Measurements from ENCODE around the gene TARBP1. TPM values are rescaled to one million over a fixed set of nuclear protein-coding genes. Genes with fewer than 3 reads are reported as not detected.

Gene TARBP1
- total RNA-seq, 4 donors from 2014 or later = 0.88 to 79.8 (median 21.2) TPM

- Histone ChIP-seq H3K4me1 (no peaks in the 10 kb centered on the region), H3K9me3 (no peaks in the 10 kb centered on the region), H3K4me3 (no peak overlapping the region), H3K27ac (no peak overlapping the region), H3K27me3 (no peaks in the 10 kb centered on the region), H3K36me3 (no peaks in the 10 kb centered on the region)
- intact Hi-C loops (cut with DNase I; ENCODE audit: low total_unique reads) = no loop called here
- DNase-seq = no peak
- TF ChIP-seq POLR2A (IDR thresholded peaks at IDR 0.05) = no peak
- TF ChIP-seq CTCF (IDR thresholded peaks at IDR 0.05) = no peak
These were observed 48.3 kb downstream of the TARBP1 start for GRCh38 chr1:234430691-234431090.

GRCh38 chr1:234429434-234429806 lies 49.6 kb downstream of the TARBP1 start:
- intact Hi-C loops (cut with DNase I; ENCODE audit: low total_unique reads) = no loop called here
- H3K36me3 ChIP-seq = no peaks in the 10 kb centered on the region
- DNase-seq = no peak
- no peak overlapping the region for H3K4me3 ChIP-seq
- no peaks in the 10 kb centered on the region for H3K4me1 ChIP-seq
- H3K9me3 ChIP-seq = no peaks in the 10 kb centered on the region
- TF ChIP-seq CTCF (IDR thresholded peaks at IDR 0.05) (no peak), POLR2A (IDR thresholded peaks at IDR 0.05) (no peak)
- no peaks in the 10 kb centered on the region for H3K27me3 ChIP-seq
- H3K27ac ChIP-seq = no peak overlapping the region

- no peak overlapping the region for H3K27ac ChIP-seq
- no peaks in the 10 kb centered on the region for H3K9me3 ChIP-seq
- TF ChIP-seq CTCF (IDR thresholded peaks at IDR 0.05) = no peak
- no peak for TF ChIP-seq POLR2A (IDR thresholded peaks at IDR 0.05)
- H3K4me3 ChIP-seq = no peak overlapping the region
- no peaks in the 10 kb centered on the region for H3K36me3 ChIP-seq
- no peaks in the 10 kb centered on the region for H3K4me1 ChIP-seq
- no peaks in the 10 kb centered on the region for H3K27me3 ChIP-seq
- intact Hi-C loops (cut with DNase I; ENCODE audit: low total_unique reads) = no loop called here
- DNase-seq = no peak
These were observed 50.9 kb downstream of the TARBP1 start for GRCh38 chr1:234427950-234428646.

GRCh38 chr1:234413990-234414389 lies 65.0 kb downstream of the TARBP1 start:
- Histone ChIP-seq H3K27me3 (no peaks in the 10 kb centered on the region), H3K9me3 (no peaks in the 10 kb centered on the region), H3K4me1 (no peaks in the 10 kb centered on the region), H3K4me3 (no peak overlapping the region), H3K27ac (no peak overlapping the region), H3K36me3 (no peaks in the 10 kb centered on the region)
- intact Hi-C loops (cut with DNase I; ENCODE audit: low total_unique reads) = no loop called here
- TF ChIP-seq CTCF (IDR thresholded peaks at IDR 0.05) (no peak), POLR2A (IDR thresholded peaks at IDR 0.05) (no peak)
- no peak for DNase-seq

GRCh38 chr1:234413485-234413884 lies 65.5 kb downstream of the TARBP1 start:
- TF ChIP-seq CTCF (IDR thresholded peaks at IDR 0.05) (no peak), POLR2A (IDR thresholded peaks at IDR 0.05) (no peak)
- intact Hi-C loops (cut with DNase I; ENCODE audit: low total_unique reads) = no loop called here
- DNase-seq = no peak
- H3K4me1 ChIP-seq = no peaks in the 10 kb centered on the region
- no peak overlapping the region for H3K4me3 ChIP-seq
- H3K27ac ChIP-seq = no peak overlapping the region
- no peaks in the 10 kb centered on the region for H3K36me3 ChIP-seq
- H3K9me3 ChIP-seq = no peaks in the 10 kb centered on the region
- H3K27me3 ChIP-seq = no peaks in the 10 kb centered on the region

All from uterus (tissue), 4 donors.